Measurements from ENCODE around the gene OAS3.
"Not testable (repeated sequence)": the region's sequence is repeated elsewhere in the genome, so short reads cannot be mapped to it uniquely, and the experiment has no call there.

The OAS3 gene

DNA sequence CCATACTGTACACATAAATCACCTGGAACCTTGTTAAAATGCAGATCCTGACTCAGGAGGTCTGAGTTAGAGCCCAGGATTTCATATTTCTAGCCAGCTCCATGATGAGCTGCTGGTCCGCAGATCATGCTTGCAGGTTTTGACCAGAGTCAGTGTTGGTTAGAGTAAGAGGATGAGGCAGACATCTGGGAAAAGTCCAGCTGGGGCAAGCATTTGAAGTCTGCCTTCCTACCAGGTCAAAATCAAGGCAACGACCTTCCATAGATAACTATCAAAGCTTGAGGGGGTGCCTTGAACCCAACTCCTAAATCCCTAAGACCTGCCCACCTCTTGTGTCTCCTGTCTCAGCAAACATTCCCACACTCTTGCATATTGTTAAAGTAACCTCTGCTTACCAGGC is 49.3 kb downstream of the OAS3 start:
- no peak for DNase-seq

DNA sequence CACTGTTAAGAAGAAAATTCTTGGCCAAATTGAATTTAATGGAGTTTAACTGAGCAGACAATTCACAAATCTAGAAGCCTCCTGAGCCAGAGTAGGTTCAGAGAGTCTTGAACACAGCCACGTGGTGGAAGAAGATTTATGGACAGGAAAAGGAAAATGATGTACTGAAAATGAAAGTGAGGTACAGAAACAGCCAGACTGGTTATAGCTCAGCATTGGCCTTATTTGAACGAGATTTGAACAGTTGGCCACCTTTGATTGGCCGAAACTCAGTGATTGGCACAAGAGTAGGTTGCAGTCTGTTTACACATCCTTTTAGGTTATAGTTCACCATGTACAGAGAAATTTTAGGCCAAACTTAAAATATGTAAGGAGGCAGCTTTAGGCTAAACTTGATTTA is 50.0 kb downstream of the OAS3 start:
- DNase-seq: no peak

DNA sequence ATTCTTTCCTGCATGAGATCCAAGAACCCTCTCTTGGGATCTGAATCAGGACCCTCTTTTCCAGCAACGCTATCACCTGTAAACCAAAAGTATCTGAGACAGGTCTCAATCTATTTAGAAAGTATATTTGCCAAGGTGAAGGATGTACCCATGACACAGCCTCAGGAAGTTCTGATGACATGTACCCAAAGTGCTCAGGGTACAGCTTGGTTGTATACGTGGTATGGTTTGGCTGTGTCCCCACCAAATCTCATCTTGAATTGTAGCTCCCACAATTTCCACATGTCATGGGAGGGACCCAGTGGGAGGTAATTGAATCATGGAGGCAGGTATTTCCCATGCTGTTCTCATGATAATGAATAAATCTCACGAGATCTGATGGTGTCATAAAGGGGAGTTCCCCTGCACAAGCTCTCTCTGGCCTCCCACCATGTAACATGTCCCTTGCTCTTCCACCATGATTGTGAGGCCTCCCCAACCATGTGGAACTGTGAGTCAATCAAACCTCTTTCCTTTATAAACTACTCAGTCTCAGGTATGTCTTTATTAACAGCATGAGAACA is 50.6 kb downstream of the OAS3 start:
- DNase-seq: not testable (repeated sequence)

DNA sequence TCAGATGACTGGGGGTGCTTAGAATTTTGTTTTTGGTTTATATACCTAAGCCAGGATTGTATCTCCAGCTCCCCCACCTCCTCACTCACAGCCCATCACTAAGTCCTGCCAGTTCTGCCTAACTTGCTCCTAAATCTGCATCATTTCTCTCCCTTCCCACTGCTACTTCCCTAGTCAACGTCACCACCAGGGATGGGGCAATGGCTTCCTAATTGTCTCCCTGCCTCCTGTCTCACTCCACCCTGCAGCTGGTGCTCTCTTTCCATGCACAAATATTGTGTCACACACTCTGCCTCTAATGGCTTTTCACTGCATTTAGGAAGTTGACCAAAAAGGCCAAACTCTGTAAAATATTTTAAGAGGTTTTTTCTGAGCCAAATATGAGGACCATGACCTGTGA is 51.5 kb downstream of the OAS3 start:
- no peak for DNase-seq

DNA sequence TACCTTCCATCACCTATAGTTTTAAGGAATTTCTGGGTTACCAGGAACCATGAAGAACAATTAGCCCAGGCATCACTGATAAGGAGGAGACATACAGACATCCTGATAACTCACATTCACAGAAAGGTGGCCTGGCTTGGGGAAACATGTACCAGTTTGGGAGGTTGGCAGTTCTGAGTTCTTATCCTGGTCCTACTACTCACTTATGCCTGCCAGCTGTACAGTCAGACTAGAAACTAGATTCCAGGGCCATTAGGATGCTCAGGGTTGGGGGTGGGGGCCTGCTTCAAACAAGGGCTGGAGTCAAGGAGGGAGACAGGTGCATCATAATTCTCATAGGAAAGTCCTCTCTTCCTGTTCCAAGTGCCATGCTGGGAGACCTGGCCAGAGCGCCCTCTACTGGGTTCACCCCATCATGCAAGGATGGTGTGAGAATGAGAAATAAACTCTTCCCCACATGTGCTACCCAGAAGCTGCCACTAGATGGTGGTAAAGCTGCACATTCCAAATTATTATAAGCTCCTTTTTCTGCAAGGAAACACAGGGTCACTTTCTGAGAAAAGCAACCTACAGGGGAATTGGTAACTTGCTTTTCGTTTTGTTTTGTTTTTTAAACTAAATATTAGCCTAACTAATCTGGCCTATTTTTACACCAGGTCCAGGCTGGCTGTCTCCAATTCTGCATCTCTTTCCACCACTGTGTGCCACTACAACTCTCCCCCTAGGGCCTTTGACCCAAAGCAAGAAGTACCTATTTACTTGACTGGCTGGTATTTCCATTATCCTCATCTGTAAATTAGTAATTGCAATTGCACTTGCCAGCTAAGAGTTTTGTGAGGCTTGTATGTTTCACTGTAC is 54.5 kb downstream of the OAS3 start:
- peak; percentile 49 for DNase-seq

DNA sequence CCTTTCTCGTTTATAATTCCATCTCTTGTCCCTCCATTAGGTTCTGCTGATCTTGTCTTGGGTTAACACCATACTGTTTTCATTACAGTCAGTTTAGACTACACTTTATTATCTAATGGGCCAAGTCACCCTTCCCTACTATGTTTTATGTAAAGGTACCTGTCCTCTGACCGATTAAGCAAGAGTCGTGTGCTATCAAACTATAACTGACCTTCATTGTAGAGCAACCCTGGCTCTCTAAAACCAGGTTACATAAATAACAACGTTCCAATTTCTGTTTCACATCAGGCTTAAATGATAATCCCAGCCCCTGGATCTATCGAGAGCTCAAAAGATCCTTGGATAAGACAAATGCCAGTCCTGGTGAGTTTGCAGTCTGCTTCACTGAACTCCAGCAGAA is 56.7 kb downstream of the OAS3 start:
- DNase-seq: no peak

DNA sequence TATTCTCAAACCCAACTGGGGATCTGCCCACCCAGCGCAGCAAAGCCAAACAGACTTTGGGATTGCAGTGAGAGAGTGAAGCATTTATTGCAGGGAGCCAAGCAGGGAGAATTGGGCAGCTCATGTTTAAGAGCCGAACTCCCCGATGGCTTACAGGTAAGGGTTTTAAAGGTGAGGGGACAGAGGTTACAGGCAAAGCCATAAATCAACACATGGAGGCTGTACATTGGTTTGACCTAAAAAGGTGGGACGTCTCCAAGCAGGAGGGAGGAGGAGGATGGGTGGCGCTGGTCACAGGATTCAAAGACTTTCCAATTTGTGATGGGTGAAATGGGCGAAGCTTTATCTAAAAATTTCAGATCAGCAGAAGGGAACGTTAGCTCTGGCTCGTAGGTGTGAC is 58.2 kb downstream of the OAS3 start:
- DNase-seq: no peak

DNA sequence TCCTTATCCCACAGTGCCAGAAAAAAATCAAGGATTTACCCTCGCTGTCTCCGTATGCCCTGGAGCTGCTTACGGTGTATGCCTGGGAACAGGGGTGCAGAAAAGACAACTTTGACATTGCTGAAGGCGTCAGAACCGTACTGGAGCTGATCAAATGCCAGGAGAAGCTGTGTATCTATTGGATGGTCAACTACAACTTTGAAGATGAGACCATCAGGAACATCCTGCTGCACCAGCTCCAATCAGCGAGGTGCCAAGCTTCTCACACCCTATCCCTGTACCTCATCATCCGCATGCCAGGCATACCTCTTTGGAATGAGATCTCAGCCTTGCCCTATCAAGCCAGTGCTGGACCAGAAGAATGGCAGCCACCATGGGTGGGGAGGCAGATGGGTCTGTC is 59.2 kb downstream of the OAS3 start:
- DNase-seq: no peak

DNA sequence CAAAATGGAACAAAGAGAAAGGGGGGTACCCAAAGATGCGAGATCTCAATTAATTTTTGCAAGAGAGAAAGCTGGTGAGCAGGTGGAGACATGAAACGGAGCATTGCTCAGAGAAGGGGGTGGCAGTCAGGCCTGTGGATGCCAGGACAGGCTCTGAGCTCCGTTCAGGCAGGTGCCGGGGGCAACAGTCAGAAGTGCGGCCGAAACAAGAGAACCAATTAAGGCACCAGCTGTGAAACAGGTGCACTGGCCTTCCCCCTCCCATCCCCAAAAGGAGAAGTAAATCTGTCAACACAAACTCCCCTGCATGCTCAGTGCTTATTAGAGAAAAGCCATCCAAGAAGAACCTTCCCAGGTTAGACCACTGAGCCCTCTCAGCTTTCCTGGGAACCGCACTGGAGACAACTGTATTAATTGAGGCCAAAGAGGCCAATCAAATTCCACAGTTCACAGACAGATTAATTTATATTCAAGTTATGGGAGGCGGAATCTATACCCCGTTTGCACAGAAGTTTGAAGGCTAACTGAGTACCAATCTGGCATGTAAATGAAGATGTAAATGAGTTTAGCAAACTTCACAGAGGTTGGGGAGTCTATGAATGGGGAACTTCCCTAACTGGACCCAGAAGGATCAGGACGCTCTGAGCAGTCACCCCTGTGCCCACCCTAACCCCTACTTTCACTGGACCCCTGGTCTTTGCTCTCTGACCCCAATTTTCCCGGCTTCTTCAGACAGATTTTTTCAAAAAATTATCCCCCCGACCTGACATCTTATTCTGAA is 60.9 kb downstream of the OAS3 start:
- DNase-seq: no peak

DNA sequence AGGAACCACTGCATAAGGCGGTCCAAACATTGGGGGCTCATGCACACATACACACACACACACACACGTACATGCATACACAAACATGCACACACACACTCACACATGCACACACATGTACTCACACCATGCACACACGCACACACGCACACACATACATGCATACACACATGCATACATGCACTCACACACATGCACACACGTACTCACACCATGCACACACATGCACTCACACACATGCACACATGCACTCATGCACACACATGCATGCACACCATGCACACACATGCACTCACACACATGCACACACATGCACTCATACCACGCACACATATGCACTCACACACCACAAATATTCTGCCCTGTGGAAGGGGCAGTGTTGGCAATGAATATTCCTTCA is 62.2 kb downstream of the OAS3 start:
- DNase-seq: no peak

DNA sequence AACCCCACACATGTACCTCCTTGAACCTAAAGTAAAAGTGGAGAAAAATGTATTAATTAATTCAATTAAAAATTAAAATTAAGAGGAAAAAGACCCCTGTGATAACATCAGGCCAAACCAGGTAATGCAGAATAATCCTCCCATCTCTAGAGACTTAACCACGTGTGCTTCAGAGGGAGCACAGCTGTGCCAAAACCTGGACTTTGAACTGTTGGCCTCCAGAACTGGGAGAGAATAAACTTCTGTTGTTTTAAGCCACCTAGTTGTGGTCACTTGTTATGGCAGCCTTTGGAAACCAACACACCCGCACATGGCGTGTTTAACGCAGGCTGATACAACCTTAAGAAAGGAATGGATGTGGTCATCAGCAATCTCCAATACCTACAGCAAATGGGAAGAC is 63.9 kb downstream of the OAS3 start:
- DNase-seq: no peak

DNA sequence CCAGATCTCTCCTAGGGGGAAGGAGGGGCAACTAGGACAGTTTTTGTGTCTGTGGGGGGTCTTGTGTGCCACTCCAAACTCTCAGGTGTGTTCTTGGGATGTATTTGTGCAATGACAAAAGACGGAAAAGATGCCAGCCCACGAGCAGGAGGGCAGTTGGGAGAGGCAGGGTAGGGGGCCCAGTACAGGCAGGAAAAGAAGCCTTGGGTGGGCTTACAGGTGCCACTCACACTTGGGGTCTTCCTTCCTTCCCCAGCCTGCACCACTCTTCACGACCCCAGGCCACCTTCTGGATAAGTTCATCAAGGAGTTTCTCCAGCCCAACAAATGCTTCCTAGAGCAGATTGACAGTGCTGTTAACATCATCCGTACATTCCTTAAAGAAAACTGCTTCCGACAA is 64.4 kb downstream of the OAS3 start:
- DNase-seq: no peak

DNA sequence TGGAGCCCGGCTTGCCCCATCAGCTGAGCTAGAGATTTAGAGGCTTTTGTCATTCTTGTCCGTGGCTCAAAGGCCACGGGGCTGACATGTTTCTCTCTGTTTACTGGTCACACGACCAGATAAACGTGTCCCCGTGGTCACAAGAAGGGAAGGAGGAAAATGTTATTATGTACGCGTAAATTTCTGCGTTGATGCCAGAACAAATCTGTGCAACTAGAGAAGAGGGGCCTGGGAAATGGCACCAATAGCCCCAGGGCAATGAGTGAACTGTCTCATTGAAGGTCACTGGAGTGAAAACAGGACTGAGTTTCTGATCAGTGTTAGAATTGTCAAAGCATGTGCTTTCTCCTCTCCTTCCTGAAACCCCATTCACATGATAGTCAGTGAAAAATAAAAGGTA is 65.4 kb downstream of the OAS3 start:
- DNase-seq: no peak

DNA sequence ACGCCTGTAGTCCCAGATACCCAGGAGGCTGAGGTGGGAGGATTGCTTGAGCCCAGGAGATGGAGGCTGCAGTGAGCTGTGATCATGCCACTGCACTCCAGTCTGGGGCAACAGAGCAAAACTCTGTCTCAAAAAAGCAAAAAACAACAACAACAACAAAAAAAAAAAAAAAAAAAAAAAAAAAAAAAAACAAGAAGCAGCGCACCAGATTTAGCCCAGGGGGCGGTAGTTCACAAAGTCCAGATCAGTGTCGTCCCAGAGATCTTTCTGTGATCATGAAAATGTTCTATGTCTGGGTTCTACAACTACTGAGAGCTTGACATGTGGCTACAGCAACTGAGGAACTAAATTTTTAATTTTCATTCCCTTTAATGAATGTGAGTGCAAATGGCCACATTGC is 67.5 kb downstream of the OAS3 start:
- DNase-seq: no peak

DNA sequence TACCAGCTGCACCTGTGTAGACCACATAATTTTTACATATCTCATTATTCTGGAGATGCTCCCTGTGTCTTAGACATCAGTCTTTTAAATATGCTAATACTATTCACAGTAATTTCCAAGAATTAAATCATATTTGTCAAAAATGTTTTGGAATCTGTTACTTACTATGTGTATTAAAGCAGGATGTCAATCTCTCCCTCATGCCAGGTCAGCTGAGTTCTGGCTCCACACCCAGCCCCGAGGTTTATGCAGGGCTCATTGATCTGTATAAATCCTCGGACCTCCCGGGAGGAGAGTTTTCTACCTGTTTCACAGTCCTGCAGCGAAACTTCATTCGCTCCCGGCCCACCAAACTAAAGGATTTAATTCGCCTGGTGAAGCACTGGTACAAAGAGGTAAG is 67.9 kb downstream of the OAS3 start:
- DNase-seq: no peak

DNA sequence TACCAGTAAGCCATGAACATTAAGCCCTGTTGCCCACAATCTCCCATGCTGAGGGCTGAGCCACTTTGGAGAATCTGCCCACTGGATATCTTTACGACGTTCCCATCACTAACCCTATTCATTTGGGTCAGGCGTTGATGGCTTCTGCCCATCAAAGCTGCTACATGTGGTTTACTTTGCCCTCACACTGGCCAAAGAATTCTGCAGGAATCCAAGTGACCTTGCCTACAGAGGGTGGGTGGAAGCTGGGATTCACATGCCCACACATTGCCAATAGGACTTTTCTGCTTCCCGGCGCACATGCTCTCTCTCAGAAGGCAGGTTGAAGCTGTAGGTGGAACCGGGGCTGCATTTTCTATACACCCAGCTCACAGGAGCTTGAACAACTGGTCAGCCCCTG is 68.4 kb downstream of the OAS3 start:
- no peak for DNase-seq

DNA sequence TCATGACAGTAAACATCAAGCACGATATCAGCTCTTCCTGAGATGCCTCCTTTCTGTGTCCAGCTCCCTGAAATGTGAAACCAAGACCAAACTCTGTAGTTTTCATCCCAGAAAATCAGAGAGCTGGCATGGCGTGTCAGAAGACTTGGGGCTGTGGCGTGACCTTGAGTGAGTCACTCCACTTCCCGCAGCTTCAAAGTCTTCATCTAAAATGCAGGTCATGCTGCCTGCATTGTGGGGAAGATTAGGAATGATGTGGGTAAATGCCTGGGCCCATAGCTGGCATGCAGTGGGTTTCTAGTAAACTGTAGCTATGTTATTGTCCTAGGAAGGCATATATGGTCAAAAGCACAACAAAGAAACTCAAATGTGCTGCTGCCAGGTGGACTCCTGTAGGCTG is 68.9 kb downstream of the OAS3 start:
- DNase-seq: no peak

DNA sequence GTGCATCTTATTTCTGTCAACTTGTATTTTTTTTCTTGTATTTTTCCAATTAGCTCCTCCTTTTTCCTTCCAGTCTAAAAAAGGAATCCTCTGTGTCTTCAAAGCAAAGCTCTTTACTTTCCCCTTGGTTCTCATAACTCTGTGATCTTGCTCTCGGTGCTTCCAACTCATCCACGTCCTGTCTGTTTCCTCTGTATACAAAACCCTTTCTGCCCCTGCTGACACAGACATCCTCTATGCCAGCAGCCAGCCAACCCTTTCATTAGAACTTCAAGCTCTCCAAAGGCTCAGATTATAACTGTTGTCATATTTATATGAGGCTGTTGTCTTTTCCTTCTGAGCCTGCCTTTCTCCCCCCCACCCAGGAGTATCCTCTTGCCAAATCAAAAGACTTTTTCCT is 72.4 kb downstream of the OAS3 start:
- DNase-seq: no peak

DNA sequence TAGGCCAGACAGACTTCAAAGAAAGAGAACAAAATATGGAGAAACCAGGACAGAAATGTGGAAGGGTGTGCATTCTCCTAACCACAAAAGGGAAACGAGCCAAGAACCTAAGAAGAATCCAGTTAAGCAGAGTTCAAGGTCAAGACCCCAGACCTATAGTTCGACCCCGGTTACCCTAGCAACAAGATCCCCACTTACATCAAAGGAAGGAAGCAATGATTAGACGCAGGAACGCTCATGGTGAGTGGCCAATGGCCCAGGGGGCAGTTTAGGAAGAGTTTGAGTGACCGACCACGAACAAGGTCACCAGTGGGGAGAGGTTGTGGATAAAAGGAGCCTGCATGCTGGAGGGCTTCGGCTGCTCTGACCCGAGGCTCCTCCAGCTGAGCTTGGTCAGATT is 76.3 kb downstream of the OAS3 start:
- DNase-seq: no peak

DNA sequence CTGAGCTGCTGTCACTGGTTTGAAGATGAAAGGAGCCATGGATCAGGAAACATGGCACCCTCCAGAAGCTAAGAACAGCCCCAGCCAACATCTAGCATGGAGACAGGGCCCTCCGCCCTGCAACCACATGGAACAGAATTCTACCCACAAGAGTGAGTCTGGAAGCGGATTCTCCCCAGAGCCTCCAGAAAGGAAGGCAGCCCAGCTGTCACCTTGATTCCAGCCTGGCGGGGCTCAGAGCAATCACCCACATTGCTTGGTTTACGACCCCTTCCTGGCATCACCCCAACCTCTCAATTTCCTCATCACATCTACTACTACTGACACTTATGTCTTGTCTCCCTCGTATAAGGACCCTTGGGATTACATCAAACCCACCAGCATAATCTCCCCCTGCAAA is 78.5 kb downstream of the OAS3 start:
- no peak for DNase-seq

DNA sequence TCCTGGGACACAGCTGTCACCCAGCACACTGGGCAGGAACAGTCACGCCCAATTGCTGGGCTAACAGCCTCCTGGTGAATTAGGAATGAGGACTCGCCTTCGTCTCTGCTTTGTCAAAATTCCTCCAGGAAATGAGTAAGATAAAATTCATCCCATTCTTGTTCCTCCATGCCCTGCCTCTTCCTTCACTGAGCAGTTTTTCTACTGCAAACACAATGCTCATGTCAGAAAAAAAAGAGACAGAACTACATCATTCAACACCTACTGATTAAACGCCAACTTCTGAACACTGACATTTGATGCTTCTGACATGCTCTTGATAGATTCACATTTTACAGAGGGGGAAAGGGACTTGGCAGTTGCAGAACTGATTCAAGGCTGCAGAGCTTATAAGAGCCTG is 80.8 kb downstream of the OAS3 start:
- no peak for DNase-seq

DNA sequence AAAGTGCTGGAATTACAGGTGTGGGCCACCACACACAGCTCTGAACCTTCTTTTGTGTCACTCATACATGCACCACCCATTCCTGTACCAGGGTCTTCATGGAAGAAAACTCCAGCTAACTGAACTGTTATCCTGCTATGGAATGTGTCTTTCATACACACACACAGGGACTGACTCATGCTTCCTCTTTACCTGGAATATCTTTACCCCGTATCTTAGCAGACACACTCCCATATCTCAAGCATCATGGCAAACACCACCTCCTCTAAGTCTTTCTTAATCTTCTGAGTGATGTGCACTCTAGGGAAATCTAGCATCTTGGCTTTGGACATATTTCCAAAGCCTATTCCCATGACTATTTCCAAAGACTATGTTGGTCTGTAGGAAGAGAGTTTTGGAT is 83.2 kb downstream of the OAS3 start:
- DNase-seq: no peak

Measured in NCI-H1092 (cell line).